WERI-Rb-1 (cell line): ENCODE results near the gene MCTP1.

Source experiments
- DNase-seq: peaks from one replicate; pipeline ENCODE4 v3.0.0-alpha.2; 2020
- H3K27ac ChIP-seq: fragments of 250-450 bp; sonication (Bioruptor Pico); 2 replicates; pipeline ENCODE4 v1.5.1; 2020; ENCODE audit warnings: mild to moderate bottlenecking, moderate library complexity
- H3K27me3 ChIP-seq: fragments of 250-450 bp; sonication (Bioruptor Pico); 2 replicates; pipeline ENCODE4 v1.5.1; 2021; ENCODE audit warnings: mild to moderate bottlenecking, low read depth, moderate library complexity; ENCODE audit not compliant: insufficient read depth, severe bottlenecking
- H3K36me3 ChIP-seq: fragments of 250-450 bp; sonication (Bioruptor Pico); 2 replicates; pipeline ENCODE4 v1.5.1; 2020; ENCODE audit warnings: mild to moderate bottlenecking, moderate library complexity
- H3K4me3 ChIP-seq: 2 replicates; pipeline ENCODE4 v1.5.1; 2011; ENCODE audit warnings: low read depth, mild to moderate bottlenecking, control low read depth, low read length
- H3K9me3 ChIP-seq: fragments of 250-450 bp; sonication (Bioruptor Pico); 2 replicates; pipeline ENCODE4 v1.5.1; 2021; ENCODE audit warnings: mild to moderate bottlenecking, moderate library complexity; ENCODE audit not compliant: severe bottlenecking
- TF ChIP-seq, protein P1 (sequence below): IDR thresholded peaks from 2 replicates; pipeline ENCODE4 v1.5.1; 2011; ENCODE audit warnings: low read depth, mild to moderate bottlenecking, control low read depth, inconsistent platforms, low read length

MCTP1 gene

GRCh38 chr5:94779684-94780083 is 505.2 kb downstream of the MCTP1 start:
- Histone ChIP-seq H3K9me3 (no peaks in the 10 kb centered on the region), H3K27ac (no peak overlapping the region), H3K27me3 (no peaks in the 10 kb centered on the region), H3K36me3 (no peaks in the 10 kb centered on the region), H3K4me3 (no peak overlapping the region)
- DNase-seq: no peak
- TF ChIP-seq, protein P1, sequence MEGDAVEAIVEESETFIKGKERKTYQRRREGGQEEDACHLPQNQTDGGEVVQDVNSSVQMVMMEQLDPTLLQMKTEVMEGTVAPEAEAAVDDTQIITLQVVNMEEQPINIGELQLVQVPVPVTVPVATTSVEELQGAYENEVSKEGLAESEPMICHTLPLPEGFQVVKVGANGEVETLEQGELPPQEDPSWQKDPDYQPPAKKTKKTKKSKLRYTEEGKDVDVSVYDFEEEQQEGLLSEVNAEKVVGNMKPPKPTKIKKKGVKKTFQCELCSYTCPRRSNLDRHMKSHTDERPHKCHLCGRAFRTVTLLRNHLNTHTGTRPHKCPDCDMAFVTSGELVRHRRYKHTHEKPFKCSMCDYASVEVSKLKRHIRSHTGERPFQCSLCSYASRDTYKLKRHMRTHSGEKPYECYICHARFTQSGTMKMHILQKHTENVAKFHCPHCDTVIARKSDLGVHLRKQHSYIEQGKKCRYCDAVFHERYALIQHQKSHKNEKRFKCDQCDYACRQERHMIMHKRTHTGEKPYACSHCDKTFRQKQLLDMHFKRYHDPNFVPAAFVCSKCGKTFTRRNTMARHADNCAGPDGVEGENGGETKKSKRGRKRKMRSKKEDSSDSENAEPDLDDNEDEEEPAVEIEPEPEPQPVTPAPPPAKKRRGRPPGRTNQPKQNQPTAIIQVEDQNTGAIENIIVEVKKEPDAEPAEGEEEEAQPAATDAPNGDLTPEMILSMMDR: no peak

- TF ChIP-seq, protein P1: no peak
- H3K4me3 ChIP-seq: no peak overlapping the region
- no peaks in the 10 kb centered on the region for H3K27me3 ChIP-seq
- H3K36me3 ChIP-seq: no peaks in the 10 kb centered on the region
- no peak for DNase-seq
- no peaks in the 10 kb centered on the region for H3K9me3 ChIP-seq
- H3K27ac ChIP-seq: no peak overlapping the region
Measured at GRCh38 chr5:94778732-94779131, 506.2 kb downstream of the MCTP1 start.

DNA sequence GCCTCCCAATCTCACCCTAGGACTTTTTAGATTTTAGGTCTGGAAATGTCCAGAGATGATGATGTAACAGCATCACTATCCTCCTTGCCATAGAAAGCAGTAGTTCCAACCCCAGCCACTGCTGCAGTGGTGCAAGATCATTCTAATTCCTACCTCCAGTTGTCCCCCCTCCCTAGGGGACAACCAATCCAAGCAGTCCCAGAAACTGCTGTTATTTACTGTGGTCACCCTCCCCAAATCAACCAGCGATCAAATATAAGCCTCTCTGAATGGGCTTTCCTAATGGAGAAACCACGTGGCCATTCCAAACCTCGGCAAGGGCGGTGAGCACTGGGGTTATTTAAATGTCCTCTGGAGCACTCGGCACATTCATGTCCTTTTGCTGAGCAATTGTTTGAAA is 506.6 kb downstream of the MCTP1 start:
- Histone ChIP-seq H3K27ac (no peak overlapping the region), H3K9me3 (no peaks in the 10 kb centered on the region), H3K27me3 (no peaks in the 10 kb centered on the region), H3K36me3 (no peaks in the 10 kb centered on the region), H3K4me3 (no peak overlapping the region)
- TF ChIP-seq, protein P1: no peak
- no peak for DNase-seq

DNA sequence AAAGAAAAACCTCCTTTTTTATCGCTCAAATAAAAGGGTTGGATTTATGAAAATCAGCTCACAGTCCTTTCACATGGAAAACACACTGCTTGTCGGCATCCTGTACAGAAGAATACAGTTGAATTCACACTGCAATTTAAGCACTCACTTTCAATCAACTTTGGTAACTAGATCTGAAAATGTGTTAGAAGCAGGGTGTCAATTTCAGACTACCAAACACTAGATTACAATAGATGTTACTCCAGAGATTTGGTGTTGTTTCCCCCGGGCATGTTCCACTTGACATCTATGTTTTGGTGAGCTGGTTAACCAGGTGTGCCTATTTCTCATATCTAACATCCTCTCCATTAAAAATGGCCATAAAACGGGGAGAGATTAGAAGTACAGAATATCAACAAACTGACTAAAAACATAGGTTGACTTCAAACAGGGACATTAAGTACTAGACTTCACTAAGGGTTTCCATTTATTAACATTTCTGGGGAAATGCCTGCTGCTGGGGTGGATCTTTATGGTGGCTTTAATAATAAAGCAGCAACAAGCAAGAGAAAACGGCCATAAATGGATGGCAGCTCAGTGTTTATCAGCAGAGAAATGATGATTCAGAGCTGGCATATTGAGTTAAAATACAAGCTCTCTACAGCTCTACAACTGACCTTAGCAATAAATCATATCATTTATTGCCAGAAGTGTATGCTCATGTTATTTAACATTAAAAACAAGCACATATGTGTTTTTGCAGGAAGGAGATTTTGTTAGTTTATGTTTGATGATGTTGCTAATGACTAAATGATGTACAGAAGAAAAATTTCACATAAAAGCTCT is 507.6 kb downstream of the MCTP1 start:
- no peak for DNase-seq
- Histone ChIP-seq H3K4me3 (no peak overlapping the region), H3K27ac (no peak overlapping the region), H3K27me3 (no peaks in the 10 kb centered on the region), H3K36me3 (no peaks in the 10 kb centered on the region), H3K9me3 (no peaks in the 10 kb centered on the region)
- TF ChIP-seq, protein P1: no peak

- H3K27ac ChIP-seq: no peak overlapping the region
- TF ChIP-seq, protein P1: no peak
Measured at GRCh38 chr5:94776167-94776566, 508.7 kb downstream of the MCTP1 start.

DNA sequence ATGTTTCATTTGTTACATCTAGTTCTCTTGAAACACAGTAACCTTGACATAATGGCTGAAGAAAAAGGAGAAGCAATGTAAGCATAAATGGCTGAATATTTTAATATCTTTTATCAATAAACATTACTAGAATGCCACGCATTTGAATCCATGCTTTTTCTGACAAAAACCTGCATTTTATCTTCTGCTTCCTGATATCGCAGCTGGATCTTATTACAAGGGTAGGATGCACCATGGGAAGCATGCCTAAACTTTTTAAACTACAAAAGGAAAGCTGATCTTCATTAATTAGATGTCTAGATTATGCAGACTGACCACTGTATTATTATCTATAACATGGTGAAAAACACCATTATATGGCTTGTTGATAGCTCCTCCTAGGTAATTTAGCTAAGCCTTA is 509.8 kb downstream of the MCTP1 start:
- no peak for DNase-seq
- Histone ChIP-seq H3K27me3 (no peaks in the 10 kb centered on the region), H3K4me3 (no peak overlapping the region), H3K36me3 (no peaks in the 10 kb centered on the region), H3K27ac (no peak overlapping the region), H3K9me3 (no peaks in the 10 kb centered on the region)
- TF ChIP-seq, protein P1: no peak

More at GRCh38 chr5:94776167-94776566, 508.7 kb downstream of the MCTP1 start:
- Histone ChIP-seq H3K4me3 (no peak overlapping the region), H3K9me3 (no peaks in the 10 kb centered on the region), H3K27me3 (no peaks in the 10 kb centered on the region), H3K36me3 (no peaks in the 10 kb centered on the region)
- no peak for DNase-seq
